ENCODE measurements around the gene PRIM1.
A peak's percentile ranks its signal among the peaks of the same experiment; 100 is the strongest.
"Not testable (repeated sequence)": the region's sequence is repeated elsewhere in the genome, so short reads cannot be mapped to it uniquely, and the experiment has no call there.

The PRIM1 gene

GRCh38 chr12:56709759-56710376 is 42.3 kb downstream of the PRIM1 start:
- DNase-seq: no peak
- Histone ChIP-seq H3K27ac (ENCODE audit: insufficient read depth, low read length, poor library complexity, severe bottlenecking) (no peak overlapping the region), H3K4me1 (ENCODE audit: control insufficient read depth, insufficient read depth, low read length, poor library complexity, severe bottlenecking) (no peaks in the 10 kb centered on the region), H3K9me3 (ENCODE audit: control insufficient read depth, low read length) (no peaks in the 10 kb centered on the region), H3K36me3 (ENCODE audit: control insufficient read depth, insufficient read depth, low read length) (peaks cover 37% of the 10 kb centered on the region), H3K4me3 (ENCODE audit: insufficient read depth, low read depth, low read length, poor library complexity, severe bottlenecking) (no peak overlapping the region), H3K27me3 (replicated peaks; ENCODE audit: control insufficient read depth, insufficient read depth, low read length, poor library complexity, severe bottlenecking) (no peaks in the 10 kb centered on the region)

GRCh38 chr12:56704522-56704921 is 47.6 kb downstream of the PRIM1 start:
- H3K9me3 ChIP-seq (ENCODE audit: control insufficient read depth, low read length); DNase-seq; H3K27me3 ChIP-seq (replicated peaks; ENCODE audit: control insufficient read depth, insufficient read depth, low read length, poor library complexity, severe bottlenecking); H3K4me3 ChIP-seq (ENCODE audit: insufficient read depth, low read depth, low read length, poor library complexity, severe bottlenecking); H3K27ac ChIP-seq (ENCODE audit: insufficient read depth, low read length, poor library complexity, severe bottlenecking); H3K36me3 ChIP-seq (ENCODE audit: control insufficient read depth, insufficient read depth, low read length); H3K4me1 ChIP-seq (ENCODE audit: control insufficient read depth, insufficient read depth, low read length, poor library complexity, severe bottlenecking): not testable (repeated sequence)

- no peak for DNase-seq
- no peaks in the 10 kb centered on the region for H3K9me3 ChIP-seq (ENCODE audit: control insufficient read depth, low read length)
- H3K4me1 ChIP-seq (ENCODE audit: control insufficient read depth, insufficient read depth, low read length, poor library complexity, severe bottlenecking): no peaks in the 10 kb centered on the region
- no peaks in the 10 kb centered on the region for H3K27me3 ChIP-seq (replicated peaks; ENCODE audit: control insufficient read depth, insufficient read depth, low read length, poor library complexity, severe bottlenecking)
- H3K4me3 ChIP-seq (ENCODE audit: insufficient read depth, low read depth, low read length, poor library complexity, severe bottlenecking): no peak overlapping the region
- no peak overlapping the region for H3K27ac ChIP-seq (ENCODE audit: insufficient read depth, low read length, poor library complexity, severe bottlenecking)
- H3K36me3 ChIP-seq (ENCODE audit: control insufficient read depth, insufficient read depth, low read length): no peaks in the 10 kb centered on the region
Measured at GRCh38 chr12:56699020-56699661, 53.0 kb downstream of the PRIM1 start.

- no peaks in the 10 kb centered on the region for H3K4me1 ChIP-seq (ENCODE audit: control insufficient read depth, insufficient read depth, low read length, poor library complexity, severe bottlenecking)
- no peak for DNase-seq
- H3K9me3 ChIP-seq (ENCODE audit: control insufficient read depth, low read length): no peaks in the 10 kb centered on the region
- H3K27ac ChIP-seq (ENCODE audit: insufficient read depth, low read length, poor library complexity, severe bottlenecking): no peak overlapping the region
- no peaks in the 10 kb centered on the region for H3K36me3 ChIP-seq (ENCODE audit: control insufficient read depth, insufficient read depth, low read length)
- H3K27me3 ChIP-seq (replicated peaks; ENCODE audit: control insufficient read depth, insufficient read depth, low read length, poor library complexity, severe bottlenecking): no peaks in the 10 kb centered on the region
- no peak overlapping the region for H3K4me3 ChIP-seq (ENCODE audit: insufficient read depth, low read depth, low read length, poor library complexity, severe bottlenecking)
Measured at GRCh38 chr12:56695327-56696101, 56.6 kb downstream of the PRIM1 start.

GRCh38 chr12:56694161-56694560 is 58.0 kb downstream of the PRIM1 start:
- Histone ChIP-seq H3K9me3 (ENCODE audit: control insufficient read depth, low read length) (no peaks in the 10 kb centered on the region), H3K36me3 (ENCODE audit: control insufficient read depth, insufficient read depth, low read length) (no peaks in the 10 kb centered on the region), H3K4me3 (ENCODE audit: insufficient read depth, low read depth, low read length, poor library complexity, severe bottlenecking) (no peak overlapping the region), H3K27me3 (replicated peaks; ENCODE audit: control insufficient read depth, insufficient read depth, low read length, poor library complexity, severe bottlenecking) (no peaks in the 10 kb centered on the region), H3K27ac (ENCODE audit: insufficient read depth, low read length, poor library complexity, severe bottlenecking) (no peak overlapping the region), H3K4me1 (ENCODE audit: control insufficient read depth, insufficient read depth, low read length, poor library complexity, severe bottlenecking) (peaks cover 2% of the 10 kb centered on the region)
- no peak for DNase-seq

- no peaks in the 10 kb centered on the region for H3K9me3 ChIP-seq (ENCODE audit: control insufficient read depth, low read length)
- peak overlapping the region; percentile 89 for H3K4me3 ChIP-seq (ENCODE audit: insufficient read depth, low read depth, low read length, poor library complexity, severe bottlenecking)
- DNase-seq: no peak
- H3K36me3 ChIP-seq (ENCODE audit: control insufficient read depth, insufficient read depth, low read length): no peaks in the 10 kb centered on the region
- peaks cover 21% of the 10 kb centered on the region for H3K4me1 ChIP-seq (ENCODE audit: control insufficient read depth, insufficient read depth, low read length, poor library complexity, severe bottlenecking)
- H3K27ac ChIP-seq (ENCODE audit: insufficient read depth, low read length, poor library complexity, severe bottlenecking): peak overlapping the region; percentile 99
- no peaks in the 10 kb centered on the region for H3K27me3 ChIP-seq (replicated peaks; ENCODE audit: control insufficient read depth, insufficient read depth, low read length, poor library complexity, severe bottlenecking)
Measured at GRCh38 chr12:56688846-56689109, 63.3 kb downstream of the PRIM1 start.

GRCh38 chr12:56688129-56688845 is 63.8 kb downstream of the PRIM1 start, which contains the start of gene PTGES3:
PTGES3 (minus strand) TSS chr12:56688284; CDS start chr12:56687999, 285 bp downstream.
- peak within 1 kb of the TSS; percentile 99 for H3K27ac ChIP-seq (ENCODE audit: insufficient read depth, low read length, poor library complexity, severe bottlenecking)
- no peaks in the 10 kb centered on the region for H3K9me3 ChIP-seq (ENCODE audit: control insufficient read depth, low read length)
- H3K4me3 ChIP-seq (ENCODE audit: insufficient read depth, low read depth, low read length, poor library complexity, severe bottlenecking): peak within 1 kb of the TSS; percentile 89
- DNase-seq: peak; percentile 95 to 96 (median 95)
- H3K27me3 ChIP-seq (replicated peaks; ENCODE audit: control insufficient read depth, insufficient read depth, low read length, poor library complexity, severe bottlenecking): no peaks in the 10 kb centered on the region
- no peaks in the 10 kb centered on the region for H3K36me3 ChIP-seq (ENCODE audit: control insufficient read depth, insufficient read depth, low read length)
- peaks cover 21% of the 10 kb centered on the region for H3K4me1 ChIP-seq (ENCODE audit: control insufficient read depth, insufficient read depth, low read length, poor library complexity, severe bottlenecking)

- H3K4me3 ChIP-seq (ENCODE audit: insufficient read depth, low read depth, low read length, poor library complexity, severe bottlenecking): peak overlapping the region; percentile 89
- peaks cover 28% of the 10 kb centered on the region for H3K4me1 ChIP-seq (ENCODE audit: control insufficient read depth, insufficient read depth, low read length, poor library complexity, severe bottlenecking)
- DNase-seq: peak; percentile 50 to 55 (median 50)
Measured at GRCh38 chr12:56687223-56688128, 64.6 kb downstream of the PRIM1 start.

GRCh38 chr12:56684745-56685359 is 67.3 kb downstream of the PRIM1 start:
- Histone ChIP-seq H3K27me3 (replicated peaks; ENCODE audit: control insufficient read depth, insufficient read depth, low read length, poor library complexity, severe bottlenecking) (no peaks in the 10 kb centered on the region), H3K9me3 (ENCODE audit: control insufficient read depth, low read length) (no peaks in the 10 kb centered on the region), H3K4me1 (ENCODE audit: control insufficient read depth, insufficient read depth, low read length, poor library complexity, severe bottlenecking) (peaks cover 39% of the 10 kb centered on the region), H3K27ac (ENCODE audit: insufficient read depth, low read length, poor library complexity, severe bottlenecking) (peak overlapping the region; percentile 99), H3K36me3 (ENCODE audit: control insufficient read depth, insufficient read depth, low read length) (no peaks in the 10 kb centered on the region), H3K4me3 (ENCODE audit: insufficient read depth, low read depth, low read length, poor library complexity, severe bottlenecking) (peak overlapping the region; percentile 31)
- no peak for DNase-seq

More at GRCh38 chr12:56687223-56688128, 64.6 kb downstream of the PRIM1 start:
- Histone ChIP-seq H3K27me3 (replicated peaks; ENCODE audit: control insufficient read depth, insufficient read depth, low read length, poor library complexity, severe bottlenecking) (no peaks in the 10 kb centered on the region), H3K36me3 (ENCODE audit: control insufficient read depth, insufficient read depth, low read length) (no peaks in the 10 kb centered on the region), H3K27ac (ENCODE audit: insufficient read depth, low read length, poor library complexity, severe bottlenecking) (peak overlapping the region; percentile 99), H3K9me3 (ENCODE audit: control insufficient read depth, low read length) (no peaks in the 10 kb centered on the region)
